NCI-H1930 (cell line): ENCODE results near the gene USP9X.
"Not testable (repeated sequence)": the region's sequence is repeated elsewhere in the genome, so short reads cannot be mapped to it uniquely, and the experiment has no call there.

ENCODE experiments used
- DNase-seq, 2 experiments: peaks; one replicate each; lab custom pipeline; 2025; lab: John Stamatoyannopoulos, UW

The USP9X gene

DNA sequence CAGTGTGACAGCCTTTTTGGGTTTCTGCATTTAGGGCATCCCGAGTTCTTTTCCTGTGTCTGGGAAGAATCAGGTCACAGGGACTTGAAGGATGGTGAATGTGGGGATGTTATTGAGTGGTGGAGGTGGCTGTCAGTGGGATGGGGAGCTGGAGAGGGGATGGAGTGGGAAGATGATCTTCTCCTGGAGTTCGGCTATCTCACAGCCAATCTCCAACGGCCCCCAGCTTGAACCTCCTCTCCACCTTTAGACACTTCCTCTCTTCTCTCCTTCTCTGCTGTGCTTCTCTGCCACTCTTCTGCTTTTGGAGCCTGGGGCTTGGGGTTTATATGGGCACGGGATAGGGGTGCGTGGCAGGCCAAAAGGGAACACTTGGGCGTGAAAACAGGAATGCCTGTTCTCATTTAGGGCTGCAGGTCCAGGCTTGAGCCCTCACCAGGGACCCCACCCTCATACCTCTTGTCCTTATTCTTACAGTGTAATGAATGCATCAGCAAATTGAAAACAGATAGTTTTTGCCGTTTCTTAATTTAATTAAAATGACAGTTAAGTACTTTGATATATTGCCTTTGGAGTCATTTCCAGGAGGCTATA lies 37.5 kb downstream of the USP9X start:
- no peak for DNase-seq

DNA sequence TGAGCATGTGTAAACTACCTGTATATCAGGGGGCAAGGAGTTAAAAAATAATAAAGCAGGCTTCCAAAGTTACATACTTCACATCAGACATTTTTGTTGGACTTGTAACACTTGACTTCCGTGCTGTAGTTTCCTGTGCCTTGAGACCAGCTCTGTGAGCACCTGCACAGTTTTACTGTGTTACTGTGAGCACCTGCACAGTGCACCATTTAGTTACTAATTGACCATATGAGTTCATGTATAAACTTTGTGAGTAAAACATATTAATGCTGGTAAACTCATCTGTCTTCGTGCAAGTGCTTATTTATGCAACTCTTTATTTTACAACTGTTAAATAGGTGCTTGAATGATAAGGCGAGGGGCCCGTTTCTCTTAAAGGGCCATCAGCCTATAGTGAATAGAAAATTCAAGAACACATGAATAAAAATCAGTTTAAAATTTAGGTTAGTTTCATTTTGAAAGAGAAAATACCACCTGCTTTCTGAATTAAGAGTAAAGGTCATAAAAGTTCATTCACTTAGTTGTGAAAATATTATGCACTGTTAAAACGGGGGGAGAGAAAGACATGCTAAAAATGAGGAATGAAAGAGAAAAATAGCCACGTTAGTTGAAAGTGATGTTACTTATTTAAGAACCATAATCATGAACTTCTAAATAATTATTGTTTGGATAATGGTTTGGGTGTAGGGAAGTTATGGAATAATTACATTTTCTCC lies 42.4 kb downstream of the USP9X start:
- DNase-seq, result no peak

- no peak for DNase-seq
These were observed 43.7 kb downstream of the USP9X start for GRCh38 chrX:41128955-41129354.

DNA sequence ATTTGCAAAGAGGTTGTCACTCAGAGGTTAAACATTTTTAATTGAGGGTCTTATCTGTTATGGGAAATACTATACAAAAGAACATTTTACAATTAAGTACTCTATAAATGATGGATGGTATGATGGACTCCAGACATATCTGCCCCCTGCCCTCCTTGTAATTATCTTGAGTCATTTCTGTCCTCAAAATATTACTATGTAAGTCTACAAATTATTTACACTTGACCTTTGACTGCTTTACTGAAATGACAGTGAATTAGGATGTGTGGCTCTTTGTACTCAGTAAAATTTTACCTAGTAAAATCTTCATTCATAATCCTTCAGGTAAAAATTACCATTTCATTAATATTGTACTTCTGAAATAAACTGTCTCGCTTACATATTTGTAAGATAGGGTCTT lies 46.5 kb downstream of the USP9X start:
- no peak for DNase-seq

DNA sequence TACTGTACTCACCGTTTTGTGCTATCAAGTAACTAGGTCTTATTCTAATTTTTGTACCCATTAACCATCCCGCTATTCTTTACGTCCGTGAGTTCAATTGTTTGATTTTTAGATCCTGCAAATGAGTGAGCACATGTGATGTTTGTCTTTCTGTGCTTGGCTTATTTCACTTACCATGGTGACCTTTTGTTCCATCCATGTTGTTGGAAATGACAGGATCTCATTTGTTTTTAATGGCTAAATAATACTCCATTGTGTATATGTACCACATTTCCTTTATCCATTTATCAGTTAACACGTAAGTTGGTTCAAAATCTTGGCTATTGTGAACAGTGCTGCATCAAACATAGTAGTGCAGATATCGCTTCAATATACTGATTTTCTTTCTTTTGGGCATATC lies 48.3 kb downstream of the USP9X start:
- DNase-seq, result no peak

- no peak for DNase-seq
These were observed 52.3 kb downstream of the USP9X start for GRCh38 chrX:41137589-41137988.

GRCh38 chrX:41142130-41142910 lies 57.1 kb downstream of the USP9X start:
- no peak for DNase-seq

GRCh38 chrX:41144873-41145272 lies 59.6 kb downstream of the USP9X start:
- no peak for DNase-seq

- DNase-seq, result no peak
These were observed 60.8 kb downstream of the USP9X start for GRCh38 chrX:41145920-41146608.

DNA sequence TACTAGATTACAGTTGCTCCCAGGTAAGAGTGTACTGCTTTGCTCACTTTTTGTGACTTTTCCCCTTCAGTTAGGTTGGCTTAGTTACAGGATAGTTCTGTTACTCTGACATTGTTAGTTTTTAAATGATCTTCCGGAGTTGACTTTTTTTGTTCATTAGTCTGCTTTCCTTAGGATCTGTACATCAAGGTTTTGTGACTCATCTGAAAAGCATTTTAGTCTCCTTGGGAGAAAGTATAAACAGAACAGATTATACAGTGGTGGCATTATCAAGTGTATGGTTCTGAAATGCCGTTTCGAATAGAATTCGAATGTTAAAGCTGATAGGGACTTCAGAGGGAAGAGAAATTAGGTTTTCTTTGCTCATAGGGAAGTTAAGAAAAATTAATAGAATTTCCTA lies 63.3 kb downstream of the USP9X start:
- no peak for DNase-seq

GRCh38 chrX:41150043-41150442 lies 64.8 kb downstream of the USP9X start:
- no peak for DNase-seq

DNA sequence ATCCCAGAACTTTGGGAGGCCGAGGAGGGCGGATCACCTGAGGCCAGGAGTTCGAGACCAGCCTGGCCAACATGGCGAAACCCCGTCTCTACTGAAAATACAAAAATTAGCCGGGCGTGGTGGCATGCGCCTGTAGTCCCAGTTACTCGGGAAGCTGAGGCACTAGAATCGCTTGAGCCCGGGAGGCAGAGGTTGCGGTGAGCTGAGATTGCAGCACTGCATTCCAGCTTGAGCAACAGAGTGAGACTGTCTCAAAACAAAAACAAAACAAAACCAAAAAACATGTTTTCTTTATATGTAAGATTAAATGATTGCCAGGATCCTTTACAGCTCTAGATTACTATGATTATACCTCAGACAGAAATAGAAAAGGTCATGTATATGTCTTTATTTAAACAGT lies 66.5 kb downstream of the USP9X start:
- not testable (repeated sequence) for DNase-seq

GRCh38 chrX:41152221-41152620 lies 67.0 kb downstream of the USP9X start:
- DNase-seq, result no peak

- DNase-seq, result no peak
These were observed 68.2 kb downstream of the USP9X start for GRCh38 chrX:41153448-41153847.

DNA sequence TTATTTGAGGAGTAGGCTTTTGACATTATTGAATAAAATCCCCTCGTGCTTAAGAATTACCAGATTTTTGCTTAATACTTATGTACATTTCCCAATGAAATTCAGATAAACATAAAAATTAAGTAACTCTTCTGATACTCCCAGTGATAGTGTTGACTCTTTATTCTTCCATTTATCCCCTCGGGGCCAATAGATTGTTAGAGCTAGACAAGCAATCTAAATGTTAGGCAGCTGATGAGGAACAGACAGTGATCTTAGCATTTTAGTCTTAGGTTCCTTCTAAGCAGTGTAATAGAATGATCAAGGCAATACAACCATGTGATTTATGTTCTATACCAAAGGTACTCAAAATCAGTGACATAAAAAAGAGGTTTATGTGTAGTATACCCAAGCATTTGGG lies 68.7 kb downstream of the USP9X start:
- no peak for DNase-seq

DNA sequence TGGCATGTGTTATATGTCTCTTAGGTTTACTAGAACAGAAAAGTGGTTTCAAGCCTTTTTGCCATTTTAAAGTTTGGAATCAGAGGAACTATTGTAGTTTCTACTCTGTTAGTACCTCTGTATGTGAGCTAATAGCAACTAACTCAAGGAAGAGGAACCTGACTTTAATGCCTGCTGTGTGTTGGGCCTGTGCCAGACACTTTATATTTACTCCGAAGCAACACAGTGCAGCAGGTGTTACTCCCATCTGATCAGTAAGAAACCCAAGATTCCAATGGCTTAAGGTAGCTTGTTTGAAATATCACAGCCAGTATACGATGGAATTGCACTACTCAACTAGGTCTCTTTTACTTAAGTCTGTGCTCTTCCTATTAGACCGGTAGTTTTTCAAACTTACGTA lies 79.2 kb downstream of the USP9X start:
- no peak for DNase-seq

DNA sequence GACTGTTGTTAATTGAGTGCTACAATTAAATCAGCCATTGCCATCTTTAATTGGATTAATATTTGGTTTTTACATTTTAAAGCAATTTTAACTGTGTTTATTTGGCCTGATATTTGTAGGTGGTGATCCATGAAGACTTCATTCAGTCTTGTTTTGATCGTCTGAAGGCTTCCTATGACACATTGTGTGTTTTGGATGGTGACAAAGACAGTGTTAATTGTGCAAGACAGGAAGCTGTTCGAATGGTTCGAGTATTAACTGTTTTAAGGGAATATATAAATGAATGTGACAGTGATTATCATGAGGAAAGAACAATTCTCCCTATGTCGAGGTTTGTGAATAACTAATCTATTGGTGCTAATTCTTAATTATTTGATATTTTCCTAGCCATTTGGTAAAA lies 82.6 kb downstream of the USP9X start:
- no peak for DNase-seq

- no peak for DNase-seq
These were observed 91.0 kb downstream of the USP9X start for GRCh38 chrX:41176263-41176662.

DNA sequence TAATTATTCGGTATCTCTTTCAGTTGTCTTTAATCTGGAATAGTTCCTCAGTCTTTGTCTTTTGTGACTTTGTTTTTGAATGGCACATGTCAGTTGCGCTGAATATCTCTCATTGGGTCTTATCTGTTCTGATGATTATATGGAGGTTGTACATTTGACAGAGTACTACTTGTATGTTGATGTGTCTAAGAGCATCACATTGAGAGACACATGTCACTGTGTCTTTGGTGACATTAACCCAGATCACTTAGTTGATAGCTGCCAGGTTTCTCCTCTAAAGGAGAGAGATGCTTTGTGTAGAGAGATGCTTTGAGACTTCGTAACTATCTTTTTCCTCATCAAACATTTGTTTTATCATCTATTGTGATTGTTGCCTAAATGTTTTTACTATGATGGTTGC lies 92.1 kb downstream of the USP9X start:
- no peak for DNase-seq

GRCh38 chrX:41178201-41178600 lies 93.0 kb downstream of the USP9X start:
- no peak for DNase-seq

DNA sequence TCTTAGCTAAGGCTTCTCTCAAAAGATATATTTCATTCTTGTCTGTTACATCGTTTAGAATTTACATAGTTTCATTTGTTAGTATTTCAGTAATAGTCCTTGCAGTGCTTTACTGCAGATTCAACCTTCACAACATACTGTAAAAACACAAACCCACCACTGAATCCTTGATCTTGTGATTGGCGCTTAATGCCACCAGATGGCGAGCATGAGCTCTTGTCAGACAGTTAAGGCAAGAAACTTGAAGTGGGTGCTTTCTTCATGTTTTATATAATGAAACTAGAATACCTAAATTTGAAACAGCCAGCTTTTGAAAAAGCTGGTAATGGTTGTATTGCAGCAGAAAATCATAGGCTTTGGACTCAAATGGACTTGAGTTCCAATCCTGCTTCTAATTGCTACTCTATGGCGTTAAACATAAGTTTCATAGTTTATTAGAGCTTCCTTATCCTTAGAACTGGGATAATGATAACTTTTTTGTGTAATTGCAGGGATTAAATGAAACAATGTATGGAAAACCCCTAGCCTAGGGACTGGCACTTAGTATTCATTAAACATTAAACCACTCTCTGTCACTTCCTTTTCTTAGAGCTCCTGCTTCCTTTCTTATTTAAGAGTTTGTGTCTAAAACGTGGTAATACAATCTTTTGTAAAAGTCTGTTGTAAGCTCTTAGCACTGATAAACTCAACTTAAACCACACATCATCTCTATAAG lies 95.1 kb downstream of the USP9X start:
- no peak for DNase-seq

DNA sequence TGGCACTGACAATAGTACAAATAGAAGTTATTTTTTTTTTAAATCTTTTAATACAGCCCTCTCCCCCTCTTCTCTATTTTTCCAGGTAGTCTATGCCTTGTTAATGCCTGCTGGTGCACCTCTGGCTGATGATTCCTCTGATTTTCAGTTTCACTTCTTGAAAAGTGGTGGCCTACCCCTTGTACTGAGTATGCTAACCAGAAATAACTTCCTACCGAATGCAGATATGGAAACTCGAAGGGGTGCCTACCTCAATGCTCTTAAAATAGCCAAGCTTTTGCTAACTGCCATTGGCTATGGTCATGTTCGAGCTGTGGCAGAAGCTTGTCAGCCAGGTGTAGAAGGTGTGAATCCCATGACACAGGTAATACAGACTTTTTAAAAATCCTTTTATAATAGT lies 99.1 kb downstream of the USP9X start:
- DNase-seq, result no peak
